K562 (cell line): ENCODE measurements around the gene HSF2BP. TPM values are rescaled to one million over a fixed set of nuclear protein-coding genes. Genes with fewer than 3 reads are reported as not detected.

Source experiments
- ATAC-seq: fragments of 200-7000 bp; cut with Tn5 transposase; 3 replicates; pipeline ENCODE4 v1.9.1; 2020; ENCODE audit warnings: moderate library complexity
- BruUV-seq: library from RNA; stranded (reverse); fragments of 400-500 nt; replicated peaks from 2 replicates; lab custom pipeline; 2021; lab: Mats Ljungman, UMichigan
- CTCF ChIA-PET: fragments of 300-600 bp; formaldehyde crosslinking; extraction: SDS; loops from one replicate; lab custom pipeline; 2021; ENCODE audit warnings: low intra/inter-chr PET ratio; lab: Yijun Ruan, JAX
- POLR2A ChIA-PET: fragments of 300-600, 350-650 bp; sonication (Branson Sonifier 250); formaldehyde crosslinking; extraction: SDS; loops from one replicate; lab custom pipeline; 2021; ENCODE audit warnings: antibody characterized with exemption, inconsistent platforms; lab: Yijun Ruan, JAX
- DNase-seq, 4 experiments: peaks; one replicate each; pipeline versions ENCODE4 v3.0.0 to v3.0.0-alpha.2; 2011 to 2018; ENCODE audit warnings: low spot score in 3 of 4, mixed read lengths in 3 of 4; ENCODE audit errors: extremely low read depth in 1 of 4
- FAIRE-seq: peaks from 2 replicates; lab custom pipeline; 2011; peaks lifted over from hg19 to GRCh38; lab: Jason Lieb, UNC
- H2AFZ ChIP-seq: 2 replicates; pipeline ENCODE4 v1.6.0; 2011; ENCODE audit warnings: low read depth, low read length, control low read depth, inconsistent platforms
- H3K27ac ChIP-seq: fragments of 200-600 bp; 3 replicates; pipeline ENCODE4 v1.8.0; 2011; ENCODE audit warnings: low read depth, mild to moderate bottlenecking, control low read depth, inconsistent platforms, low read length, moderate library complexity, mixed read lengths; ENCODE audit errors: extremely low read depth
- H3K27me3 ChIP-seq, 2 experiments: fragments of 300-600 bp in 1 of 2; 2 replicates in 1 of 2; 3 replicates in 1 of 2; pipeline versions ENCODE4 v1.6.0 to v1.8.0; 2011; ENCODE audit warnings: inconsistent platforms in 2 of 2, low read length in 2 of 2, mild to moderate bottlenecking in 1 of 2, mixed read lengths in 1 of 2, moderate library complexity in 1 of 2; ENCODE audit not compliant: control insufficient read depth in 2 of 2, insufficient read depth in 2 of 2
- H3K36me3 ChIP-seq: fragments of 300-600 bp; 3 replicates; pipeline ENCODE4 v1.8.0; 2011; ENCODE audit warnings: mild to moderate bottlenecking, low read length, inconsistent platforms; ENCODE audit not compliant: control insufficient read depth, insufficient read depth
- H3K4me1 ChIP-seq, 2 experiments: fragments of 200-600 bp in 1 of 2; replicated peaks in 1 of 2; 2 replicates in 1 of 2; 3 replicates in 1 of 2; pipeline versions ENCODE4 v1.5.1 to v1.8.0; 2011; ENCODE audit warnings: inconsistent platforms in 2 of 2, low read length in 2 of 2, mild to moderate bottlenecking in 1 of 2, mixed read lengths in 1 of 2, moderate library complexity in 1 of 2; ENCODE audit not compliant: control insufficient read depth in 2 of 2, insufficient read depth in 2 of 2
- H3K4me2 ChIP-seq: 2 replicates; pipeline ENCODE4 v1.6.1; 2011; ENCODE audit warnings: low read length, control low read depth, inconsistent platforms, mixed read lengths; ENCODE audit not compliant: insufficient read depth
- H3K4me3 ChIP-seq: fragments of 200-600 bp; sonication (generic), shearing (Covaris generic); 2 replicates; pipeline ENCODE4 v1.5.1; 2016; ENCODE audit warnings: control low read depth, inconsistent platforms
- H3K79me2 ChIP-seq: fragments of 200-600 bp; 3 replicates; pipeline ENCODE4 v1.8.0; 2011; ENCODE audit warnings: low read length, inconsistent platforms; ENCODE audit not compliant: control insufficient read depth, insufficient read depth
- H3K9ac ChIP-seq, 2 experiments: 2 replicates each; pipeline versions ENCODE4 v1.6.0 to v1.6.1; 2011; ENCODE audit warnings: low read depth in 2 of 2, low read length in 2 of 2, control low read depth in 1 of 2, inconsistent platforms in 1 of 2, mild to moderate bottlenecking in 1 of 2, mixed read lengths in 1 of 2; ENCODE audit not compliant: insufficient read depth in 1 of 2
- H3K9me1 ChIP-seq: one replicate; pipeline ENCODE4 v1.6.0; 2011; ENCODE audit warnings: inconsistent platforms, mild to moderate bottlenecking, low read length, moderate library complexity; ENCODE audit not compliant: control insufficient read depth, insufficient read depth
- H3K9me3 ChIP-seq: replicated peaks from 2 replicates; pipeline ENCODE4 v1.5.1; 2011; ENCODE audit warnings: low read depth, low read length, inconsistent platforms; ENCODE audit not compliant: control insufficient read depth, insufficient read depth
- H4K20me1 ChIP-seq: replicated peaks from 2 replicates; pipeline ENCODE4 v1.6.1; 2011; ENCODE audit warnings: low read length, inconsistent platforms, mixed read lengths; ENCODE audit not compliant: control insufficient read depth, insufficient read depth
- BRD4 ChIP-seq: fragments of 200-600 bp; sonication (generic); IDR thresholded peaks from 2 replicates; pipeline ENCODE4 v1.6.1; 2017; ENCODE audit warnings: inconsistent platforms
- CCNT2 ChIP-seq: IDR thresholded peaks from 2 replicates; pipeline ENCODE4 v1.6.1; 2011; ENCODE audit warnings: borderline replicate concordance, low read depth, mild to moderate bottlenecking, moderate library complexity, mixed read lengths, low read length; ENCODE audit not compliant: insufficient read length; ENCODE audit errors: extremely low read depth
- KLF13 ChIP-seq: fragments of 450-650 bp; IDR thresholded peaks from 2 replicates; pipeline ENCODE4 v1.6.1; 2016; ENCODE audit warnings: missing genetic modification characterization, low read depth, mild to moderate bottlenecking, missing compliant biosample characterization, moderate library complexity, borderline replicate concordance
- NR2C1 ChIP-seq, 2 experiments: fragments of 450-650 bp; IDR thresholded peaks; 2 replicates each; pipeline ENCODE4 v1.6.1; 2017; ENCODE audit warnings: mild to moderate bottlenecking in 2 of 2, antibody characterized with exemption in 1 of 2, inconsistent platforms in 1 of 2, missing compliant biosample characterization in 1 of 2, missing genetic modification characterization in 1 of 2
- POLR3G ChIP-seq: IDR thresholded peaks from 2 replicates; pipeline ENCODE4 v1.6.1; 2011; ENCODE audit not compliant: insufficient read length, insufficient replicate concordance; ENCODE audit errors: extremely low read depth
- RNF2 ChIP-seq: sonication (generic); IDR thresholded peaks from 2 replicates; pipeline ENCODE4 v1.6.1; 2016
- SRSF1 ChIP-seq: fragments of 200-400 bp; formaldehyde crosslinking; IDR thresholded peaks from 2 replicates; pipeline ENCODE4 v1.6.1; 2017; ENCODE audit warnings: mild to moderate bottlenecking, low read depth, low read length, moderate library complexity
- ZC3H4 ChIP-seq: sonication (generic); formaldehyde crosslinking; IDR thresholded peaks from 2 replicates; pipeline ENCODE4 v1.9.0; 2021; ENCODE audit warnings: missing genetic modification reagents, borderline replicate concordance
- ZNF407 ChIP-seq: fragments of 450-650 bp; IDR thresholded peaks from 2 replicates; pipeline ENCODE4 v1.6.1; 2016; ENCODE audit warnings: low read depth
- WGBS: fragments of 100-300 bp; shearing (Covaris generic); methylation state at CpG from one replicate; pipeline ENCODE4 v1.1.6; 2016; ENCODE audit warnings: low coverage, mixed read lengths; ENCODE audit not compliant: insufficient coverage; ENCODE audit errors: missing lambda C conversion rate; 5-methylcytosine and 5-hydroxymethylcytosine counted together
- in situ Hi-C: fragments of 300-500 bp; cut with MboI; formaldehyde crosslinking; loops from 4 replicates; pipeline ENCODE4 v1.15.0; 2018; ENCODE audit warnings: inconsistent platforms, mixed read lengths
- intact Hi-C: fragments of 100-400 bp; cut with micrococcal nuclease; formaldehyde crosslinking; loops from 2 replicates; pipeline ENCODE4 v1.14.2; 2022
- polyA plus RNA-seq, 8 experiments: library from polyadenylated mRNA; depleted of rRNA in 4 of 8; stranded (reverse) in 5 of 8; unstranded in 3 of 8; fragments of >200 nt; fragmentation: Nextera tagmentation in 2 of 8; fragmentation: Illumina TruSeq in 1 of 8; extraction: Ambion mirVana in 2 of 8; extraction: Trizol in 1 of 8; gene quantifications; 2 replicates each; pipeline versions ENCODE4 v1.2.1 to v1.2.3, GENCODE V29; 2011 to 2014; ENCODE audit warnings: inconsistent platforms in 1 of 8, missing spikeins in 1 of 8
- total RNA-seq, 7 experiments: library from RNA; depleted of rRNA in 6 of 7; stranded (reverse); fragments of >200 nt in 6 of 7; fragmentation: Illumina TruSeq in 2 of 7; extraction: Trizol in 2 of 7; gene quantifications; 2 replicates each; pipeline versions ENCODE4 v1.2.1 to v1.2.3, GENCODE V29; 2011 to 2021; ENCODE audit warnings: low replicate concordance in 1 of 7
- TF ChIP-seq, protein P1 (sequence below): fragments of 450-650 bp; formaldehyde crosslinking; IDR thresholded peaks from 2 replicates; pipeline ENCODE4 v1.4.0; 2020; ENCODE audit warnings: mild to moderate bottlenecking, moderate library complexity

Gene HSF2BP
- total and polyA plus RNA-seq, 9 of the 15 experiments (the other 6 are each of a cell fraction or from before 2014, with no cell fraction given), result 0.04 to 0.57 (median 0.20) TPM; not detected in 2

DNA sequence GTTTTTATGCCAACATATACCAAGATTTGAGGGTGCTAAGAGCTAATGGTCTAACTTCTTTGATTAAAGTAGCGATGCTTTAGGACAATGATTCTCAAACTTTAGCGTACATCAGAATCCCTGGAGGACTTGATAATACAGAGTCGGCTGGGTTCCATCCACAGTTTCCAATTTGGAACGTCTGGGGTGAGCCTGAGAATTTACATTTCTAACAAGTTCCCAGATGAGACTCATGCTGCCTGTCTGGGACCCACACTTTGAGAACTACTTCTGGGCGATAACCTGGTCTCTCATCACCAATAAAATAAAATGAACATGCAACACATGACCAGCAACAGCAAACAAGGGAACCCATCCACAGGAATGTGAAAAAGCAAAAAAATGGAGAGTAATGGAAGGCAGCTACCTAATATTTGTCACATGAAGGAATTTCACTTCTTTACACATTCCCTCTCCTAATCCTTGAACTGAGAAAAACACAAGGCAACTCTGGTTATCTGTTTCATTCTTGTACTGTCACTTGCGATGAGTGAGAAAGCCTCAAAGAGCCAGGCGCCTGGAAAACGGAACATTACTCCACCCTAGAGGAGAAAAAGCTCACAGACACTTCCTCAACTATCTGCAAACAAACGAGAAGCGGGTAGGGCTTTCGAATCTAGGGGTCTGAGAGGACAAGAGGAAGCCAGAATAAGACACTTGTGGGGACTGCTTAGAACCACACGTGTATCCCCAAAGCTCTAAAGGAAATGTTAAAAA lies 14.0 kb downstream of the HSF2BP start:
- ATAC-seq, result peak; percentile 81
- in situ Hi-C loops, result loop anchor here (25.0 kb wide), 1 partner anchor 483 kb away; the partner anchor contains the start of gene CRYAA
- intact Hi-C loops, result loop anchor here (1.0 to 5.0 kb wide), 3 partner anchors 34 to 723 kb away; no protein-coding TSS in a partner anchor
- Histone ChIP-seq H3K4me3 (no peak overlapping the region), H3K27ac (no peak overlapping the region), H3K27me3 (peaks cover 11 to 21% of the 10 kb centered on the region in 2 experiments), H3K9me3 (no peaks in the 10 kb centered on the region), H3K36me3 (no peaks in the 10 kb centered on the region), H3K4me1 (peaks cover 0 to 10% of the 10 kb centered on the region in 2 experiments; a peak in 2 of 5 replicates), H3K4me2 (no peak overlapping the region), H3K9me1 (no peaks in the 10 kb centered on the region), H2AFZ (peak overlapping the region; percentile 21; the same call in 1 of the 2 replicates), H4K20me1 (no peaks in the 10 kb centered on the region), H3K79me2 (no peaks in the 10 kb centered on the region), H3K9ac (no peak overlapping the region)
- BruUV-seq, result no TSS peak
- 7% methylated on average over 12 of the region's 12 CpGs for WGBS
- FAIRE-seq, result peak; percentile 81
- peak in 3 of 4 experiments; percentile 16 to 69 (median 62) for DNase-seq
- CTCF ChIA-PET, result interaction anchor here (0.7 kb wide), 3 partner anchors 269 to 993 kb away, joined by 3 to 4 read pairs (median 3); no protein-coding TSS in a partner anchor
- POLR2A ChIA-PET, result interaction anchor here (0.6 to 1.1 kb wide), 4 partner anchors 10 to 378 kb away, joined by 3 to 6 read pairs (median 4); no protein-coding TSS in a partner anchor
- TF ChIP-seq, protein P1, sequence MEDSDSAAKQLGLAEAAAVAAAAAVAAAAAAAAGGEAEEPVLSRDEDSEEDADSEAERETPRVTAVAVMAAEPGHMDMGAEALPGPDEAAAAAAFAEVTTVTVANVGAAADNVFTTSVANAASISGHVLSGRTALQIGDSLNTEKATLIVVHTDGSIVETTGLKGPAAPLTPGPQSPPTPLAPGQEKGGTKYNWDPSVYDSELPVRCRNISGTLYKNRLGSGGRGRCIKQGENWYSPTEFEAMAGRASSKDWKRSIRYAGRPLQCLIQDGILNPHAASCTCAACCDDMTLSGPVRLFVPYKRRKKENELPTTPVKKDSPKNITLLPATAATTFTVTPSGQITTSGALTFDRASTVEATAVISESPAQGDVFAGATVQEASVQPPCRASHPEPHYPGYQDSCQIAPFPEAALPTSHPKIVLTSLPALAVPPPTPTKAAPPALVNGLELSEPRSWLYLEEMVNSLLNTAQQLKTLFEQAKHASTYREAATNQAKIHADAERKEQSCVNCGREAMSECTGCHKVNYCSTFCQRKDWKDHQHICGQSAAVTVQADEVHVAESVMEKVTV (CRISPR knock-in tag), result peak; percentile 63; the same call in 1 of the 2 replicates
- TF ChIP-seq NR2C1 (IDR thresholded peaks at IDR 0.05) (no peak), NR2C1 (tag; IDR thresholded peaks at IDR 0.05) (no peak), SRSF1 (no peak), POLR3G (no peak), CCNT2 (no peak), ZC3H4 (CRISPR knock-in tag) (no peak), RNF2 (no peak), KLF13 (tag) (no peak), ZNF407 (no peak), BRD4 (no peak)
